Fibroblast of lung (primary cell): Measurements from ENCODE around the gene SYNM. TPM values are rescaled to one million over a fixed set of nuclear protein-coding genes. Genes with fewer than 3 reads are reported as not detected.

Source experiments
- DNase-seq, 2 donors: peaks; one replicate each; pipeline versions ENCODE4 v3.0.0 to v3.0.0-alpha.2; 2010; ENCODE audit warnings: low read depth in 2 of 2
- H2AFZ ChIP-seq: 2 replicates; pipeline ENCODE4 v1.5.1; 2012; ENCODE audit warnings: low read length, control low read depth, inconsistent platforms
- H3K27ac ChIP-seq: 2 replicates; pipeline ENCODE4 v1.5.1; 2011; ENCODE audit warnings: low read length, control low read depth; ENCODE audit not compliant: insufficient read depth
- H3K27me3 ChIP-seq: 2 replicates; pipeline ENCODE4 v1.5.1; 2011; ENCODE audit warnings: mild to moderate bottlenecking, low read length; ENCODE audit not compliant: control insufficient read depth, insufficient read depth
- H3K36me3 ChIP-seq: 2 replicates; pipeline ENCODE4 v1.5.1; 2011; ENCODE audit warnings: low read length; ENCODE audit not compliant: control insufficient read depth, insufficient read depth
- H3K4me1 ChIP-seq: 2 replicates; pipeline ENCODE4 v1.5.1; 2011; ENCODE audit warnings: low read length; ENCODE audit not compliant: control insufficient read depth, insufficient read depth; ENCODE audit errors: extremely low read depth
- H3K4me2 ChIP-seq: 2 replicates; pipeline ENCODE4 v1.5.1; 2011; ENCODE audit warnings: low read length, control low read depth; ENCODE audit not compliant: insufficient read depth; ENCODE audit errors: extremely low read depth
- H3K4me3 ChIP-seq, 4 experiments: fragments of 200-600 bp in 1 of 4; sonication (generic) in 1 of 4; replicated peaks in 1 of 4; 2 replicates each; pipeline ENCODE4 v1.5.1; 2011 to 2016; ENCODE audit warnings: low read length in 4 of 4, low read depth in 3 of 4, mild to moderate bottlenecking in 3 of 4, control low read depth in 2 of 4, inconsistent platforms in 1 of 4, mixed read lengths in 1 of 4; ENCODE audit not compliant: insufficient read depth in 1 of 4; ENCODE audit errors: control extremely low read depth in 1 of 4
- H3K79me2 ChIP-seq: 2 replicates; pipeline ENCODE4 v1.5.1; 2012; ENCODE audit warnings: mild to moderate bottlenecking, low read length, inconsistent platforms; ENCODE audit not compliant: control insufficient read depth, insufficient read depth
- H3K9ac ChIP-seq: 2 replicates; pipeline ENCODE4 v1.5.1; 2011; ENCODE audit warnings: mild to moderate bottlenecking, low read length, control low read depth; ENCODE audit not compliant: insufficient read depth
- H3K9me3 ChIP-seq: 2 replicates; pipeline ENCODE4 v1.5.1; 2012; ENCODE audit warnings: low read depth, low read length; ENCODE audit not compliant: control insufficient read depth, insufficient read depth
- H4K20me1 ChIP-seq: 2 replicates; pipeline ENCODE4 v1.5.1; 2011; ENCODE audit warnings: low read length; ENCODE audit not compliant: control insufficient read depth, insufficient read depth; ENCODE audit errors: extremely low read depth
- CTCF ChIP-seq, 2 donors: IDR thresholded peaks in 1 of 2; conservative IDR thresholded peaks in 1 of 2; 1 replicate in 1 of 2; 2 replicates in 1 of 2; pipeline ENCODE4 v1.5.1; 2011 to 2012; ENCODE audit warnings: low read length in 2 of 2, control low read depth in 1 of 2, inconsistent platforms in 1 of 2, low read depth in 1 of 2, mild to moderate bottlenecking in 1 of 2
- EZH2 ChIP-seq: IDR thresholded peaks from 2 replicates; pipeline ENCODE4 v1.5.1; 2012; ENCODE audit warnings: low read length, control low read depth, mild to moderate bottlenecking; ENCODE audit errors: missing control alignments
- polyA plus RNA-seq, 2 donors: library from polyadenylated mRNA; depleted of rRNA in 1 of 2; stranded (reverse) in 1 of 2; unstranded in 1 of 2; fragments of >200 nt; gene quantifications; 2 replicates each; pipeline ENCODE4 v1.2.1, GENCODE V29; 2011 to 2012; ENCODE audit warnings: missing spikeins in 1 of 2
- total RNA-seq: library from RNA; depleted of rRNA; stranded (reverse); fragments of >200 nt; gene quantifications from 2 replicates; pipeline ENCODE4 v1.2.1, GENCODE V29; 2014

Gene SYNM
- total and polyA plus RNA-seq, 2 donors (not counting 1 experiment from before 2014, with no cell fraction given), result 1.8 to 8.6 TPM

GRCh38 chr15:99123713-99124451 is 19.0 kb downstream of the SYNM start:
- H3K9ac ChIP-seq, result no peak overlapping the region
- H3K4me3 ChIP-seq, result peak overlapping the region in 3 of 4 experiments; percentile 5 to 32 (median 24)
- H3K9me3 ChIP-seq, result no peaks in the 10 kb centered on the region
- no peak for TF ChIP-seq EZH2
- no peak for TF ChIP-seq CTCF (conservative IDR thresholded peaks at IDR 0.05 in 1 of 2, IDR thresholded peaks at IDR 0.05 in 1 of 2; ENCODE audit: low read depth in 1 of 2, low read length in 2 of 2)
- no peaks in the 10 kb centered on the region for H3K79me2 ChIP-seq
- H3K36me3 ChIP-seq, result no peaks in the 10 kb centered on the region
- peak overlapping the region; percentile 40 for H2AFZ ChIP-seq
- H3K4me2 ChIP-seq, result peak overlapping the region; percentile 81
- H3K27ac ChIP-seq, result peak overlapping the region; percentile 87
- H3K4me1 ChIP-seq, result peaks cover 18% of the 10 kb centered on the region
- DNase-seq, result peak; percentile 95 to 96
- H3K27me3 ChIP-seq, result no peaks in the 10 kb centered on the region
- H4K20me1 ChIP-seq, result no peaks in the 10 kb centered on the region

- Histone ChIP-seq H3K4me1 (peaks cover 18% of the 10 kb centered on the region), H4K20me1 (no peaks in the 10 kb centered on the region), H3K79me2 (no peaks in the 10 kb centered on the region), H3K9me3 (no peaks in the 10 kb centered on the region), H3K9ac (no peak overlapping the region), H3K4me2 (no peak overlapping the region), H3K27ac (peak overlapping the region; percentile 87), H2AFZ (no peak overlapping the region), H3K4me3 (no peak overlapping the region), H3K36me3 (no peaks in the 10 kb centered on the region), H3K27me3 (no peaks in the 10 kb centered on the region)
- no peak for DNase-seq
- TF ChIP-seq CTCF (conservative IDR thresholded peaks at IDR 0.05 in 1 of 2, IDR thresholded peaks at IDR 0.05 in 1 of 2; ENCODE audit: low read depth in 1 of 2, low read length in 2 of 2), result no peak
- TF ChIP-seq EZH2, result no peak
Observed at GRCh38 chr15:99124641-99125040, 19.8 kb downstream of the SYNM start.

GRCh38 chr15:99125061-99125891 is 20.4 kb downstream of the SYNM start:
- DNase-seq, result peak in 1 of 2 donors; percentile 6
- no peak overlapping the region for H2AFZ ChIP-seq
- no peak for TF ChIP-seq EZH2
- TF ChIP-seq CTCF (conservative IDR thresholded peaks at IDR 0.05 in 1 of 2, IDR thresholded peaks at IDR 0.05 in 1 of 2; ENCODE audit: low read depth in 1 of 2, low read length in 2 of 2), result no peak

More at GRCh38 chr15:99125061-99125891, 20.4 kb downstream of the SYNM start:
- H3K4me3 ChIP-seq, result no peak overlapping the region
- no peaks in the 10 kb centered on the region for H4K20me1 ChIP-seq
- peaks cover 18% of the 10 kb centered on the region for H3K4me1 ChIP-seq
- H3K36me3 ChIP-seq, result no peaks in the 10 kb centered on the region
- no peaks in the 10 kb centered on the region for H3K79me2 ChIP-seq
- no peaks in the 10 kb centered on the region for H3K9me3 ChIP-seq
- H3K9ac ChIP-seq, result peak overlapping the region; percentile 5
- no peak overlapping the region for H3K27ac ChIP-seq
- no peak overlapping the region for H3K4me2 ChIP-seq
- H3K27me3 ChIP-seq, result no peaks in the 10 kb centered on the region
